Body of pancreas (tissue), 4 donors: ENCODE measurements around the gene SNRK.

Source experiments
- CTCF ChIP-seq, 7 experiments: fragments of 450-650 bp in 4 of 7; fragments of 200-600 bp in 3 of 7; sonication (generic) in 3 of 7; IDR thresholded peaks; one replicate each; pipeline ENCODE4 v1.5.1; 2016 to 2019; ENCODE audit warnings: antibody characterized with exemption in 7 of 7
- POLR2A ChIP-seq, 3 donors: fragments of 450-650 bp; IDR thresholded peaks; one replicate each; pipeline ENCODE4 v1.6.1; 2016; ENCODE audit warnings: antibody characterized with exemption in 3 of 3, mild to moderate bottlenecking in 2 of 3

- TF ChIP-seq CTCF (IDR thresholded peaks at IDR 0.05) (no peak), POLR2A (IDR thresholded peaks at IDR 0.05) (no peak)
Observed at GRCh38 chr3:43257850-43258249, 28.5 kb upstream of the SNRK start.
